ENCODE data around the gene MGMT.

MGMT gene

GRCh38 chr10:129542589-129542988, 75.5 kb downstream of the MGMT start:
- no peak for DNase-seq (ENCODE audit: low read depth in 2 of 2)

- no peak for DNase-seq (ENCODE audit: low read depth in 2 of 2)
Observed at GRCh38 chr10:129544205-129545202, 77.5 kb downstream of the MGMT start.

- no peak for DNase-seq (ENCODE audit: low read depth in 2 of 2)
Observed at GRCh38 chr10:129545261-129545660, 78.2 kb downstream of the MGMT start.

- no peak for DNase-seq (ENCODE audit: low read depth in 2 of 2)
Observed at GRCh38 chr10:129546106-129546505, 79.1 kb downstream of the MGMT start.

GRCh38 chr10:129547608-129548007, 80.6 kb downstream of the MGMT start:
- DNase-seq (ENCODE audit: low read depth in 2 of 2): no peak

GRCh38 chr10:129548600-129548999, 81.6 kb downstream of the MGMT start:
- DNase-seq (ENCODE audit: low read depth in 2 of 2): no peak

- DNase-seq (ENCODE audit: low read depth in 2 of 2): no peak
Observed at GRCh38 chr10:129550076-129550475, 83.0 kb downstream of the MGMT start.

GRCh38 chr10:129550658-129551057, 83.6 kb downstream of the MGMT start:
- no peak for DNase-seq (ENCODE audit: low read depth in 2 of 2)

GRCh38 chr10:129552119-129552518, 85.1 kb downstream of the MGMT start:
- no peak for DNase-seq (ENCODE audit: low read depth in 2 of 2)

GRCh38 chr10:129553928-129554327, 86.9 kb downstream of the MGMT start:
- no peak for DNase-seq (ENCODE audit: low read depth in 2 of 2)

GRCh38 chr10:129556316-129556715, 89.3 kb downstream of the MGMT start:
- DNase-seq (ENCODE audit: low read depth in 2 of 2): no peak

GRCh38 chr10:129560361-129560760, 93.3 kb downstream of the MGMT start:
- no peak for DNase-seq (ENCODE audit: low read depth in 2 of 2)

- no peak for DNase-seq (ENCODE audit: low read depth in 2 of 2)
Observed at GRCh38 chr10:129562487-129562886, 95.4 kb downstream of the MGMT start.

- DNase-seq (ENCODE audit: low read depth in 2 of 2): no peak
Observed at GRCh38 chr10:129564923-129565322, 97.9 kb downstream of the MGMT start.

- no peak for DNase-seq (ENCODE audit: low read depth in 2 of 2)
Observed at GRCh38 chr10:129568583-129569344, 101.7 kb downstream of the MGMT start.

GRCh38 chr10:129570185-129570584, 103.1 kb downstream of the MGMT start:
- DNase-seq (ENCODE audit: low read depth in 2 of 2): no peak

- no peak for DNase-seq (ENCODE audit: low read depth in 2 of 2)
Observed at GRCh38 chr10:129579228-129579627, 112.2 kb downstream of the MGMT start.

GRCh38 chr10:129580010-129580409, 113.0 kb downstream of the MGMT start:
- DNase-seq (ENCODE audit: low read depth in 2 of 2): no peak

- DNase-seq (ENCODE audit: low read depth in 2 of 2): no peak
Observed at GRCh38 chr10:129580901-129581300, 113.9 kb downstream of the MGMT start.

GRCh38 chr10:129581827-129582411, 114.9 kb downstream of the MGMT start:
- no peak for DNase-seq (ENCODE audit: low read depth in 2 of 2)

- no peak for DNase-seq (ENCODE audit: low read depth in 2 of 2)
Observed at GRCh38 chr10:129583831-129584230, 116.8 kb downstream of the MGMT start.

- no peak for DNase-seq (ENCODE audit: low read depth in 2 of 2)
Observed at GRCh38 chr10:129586898-129587443, 119.9 kb downstream of the MGMT start.

All from stimulated activated CD4-positive, alpha-beta T cell treated with anti-CD3 and anti-CD28 coated beads, Interleukin-15, amount 100 ng/mL, for 48 hours (primary cell).